Measurements from ENCODE around the gene VWCE. TPM values are rescaled to one million over a fixed set of nuclear protein-coding genes. Genes with fewer than 3 reads are reported as not detected.

Gene VWCE
- total RNA-seq, 4 donors from 2014 or later, result 0.85 to 1.2 TPM; not detected in 2

DNA sequence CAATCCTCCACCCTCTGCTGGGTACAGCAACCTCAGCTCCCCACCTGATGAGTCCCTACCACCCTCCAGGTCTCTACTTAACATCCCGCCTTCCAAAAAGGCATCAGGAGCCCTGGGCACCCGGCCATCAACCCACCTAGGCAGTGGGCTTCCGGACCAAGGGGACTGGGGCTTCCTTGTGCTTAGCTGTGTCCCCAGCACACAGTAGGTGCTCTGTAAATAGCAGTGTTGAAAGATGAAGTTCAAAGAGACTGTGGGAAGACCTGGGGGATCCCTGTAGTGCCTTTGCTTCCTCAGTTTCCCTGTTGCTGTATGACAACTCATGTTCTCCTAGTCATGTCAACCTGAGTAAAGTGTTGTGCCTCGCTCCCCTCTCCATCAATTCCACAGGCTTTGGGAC lies 21.0 kb downstream of the VWCE start:
- Histone ChIP-seq H3K27ac (no peak overlapping the region), H3K27me3 (no peaks in the 10 kb centered on the region), H3K36me3 (no peaks in the 10 kb centered on the region), H3K9me3 (no peaks in the 10 kb centered on the region), H3K4me1 (no peaks in the 10 kb centered on the region), H3K4me3 (no peak overlapping the region)
- no peak for DNase-seq
- no peak for TF ChIP-seq POLR2A (IDR thresholded peaks at IDR 0.05)
- no peak for TF ChIP-seq CTCF (IDR thresholded peaks at IDR 0.05)

- no peak for TF ChIP-seq POLR2A (IDR thresholded peaks at IDR 0.05)
- TF ChIP-seq CTCF (IDR thresholded peaks at IDR 0.05), result no peak
- Histone ChIP-seq H3K27ac (no peak overlapping the region), H3K9me3 (no peaks in the 10 kb centered on the region), H3K27me3 (no peaks in the 10 kb centered on the region), H3K4me3 (no peak overlapping the region), H3K36me3 (no peaks in the 10 kb centered on the region), H3K4me1 (no peaks in the 10 kb centered on the region)
- no peak for DNase-seq
These were observed 21.7 kb downstream of the VWCE start for GRCh38 chr11:61273178-61274078.

DNA sequence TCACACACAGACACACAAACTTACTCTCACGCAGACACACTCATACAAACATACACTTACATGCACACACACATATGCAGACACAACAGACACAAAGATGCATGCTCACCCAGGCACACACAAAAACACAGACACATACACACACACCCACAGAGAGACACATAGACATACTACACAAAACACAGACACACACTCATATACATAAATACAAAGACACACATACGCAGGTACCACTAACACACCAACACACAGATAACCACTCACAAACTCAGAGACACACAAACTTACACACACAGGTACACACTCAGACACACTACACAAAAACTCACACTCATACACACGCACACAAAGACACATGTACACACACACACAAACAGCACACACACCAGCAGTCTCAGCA lies 22.4 kb downstream of the VWCE start:
- Histone ChIP-seq H3K27me3 (no peaks in the 10 kb centered on the region), H3K4me1 (no peaks in the 10 kb centered on the region), H3K27ac (no peak overlapping the region), H3K36me3 (no peaks in the 10 kb centered on the region), H3K4me3 (no peak overlapping the region), H3K9me3 (no peaks in the 10 kb centered on the region)
- no peak for TF ChIP-seq POLR2A (IDR thresholded peaks at IDR 0.05)
- no peak for TF ChIP-seq CTCF (IDR thresholded peaks at IDR 0.05)
- no peak for DNase-seq

- no peak for DNase-seq
- no peak for TF ChIP-seq CTCF (IDR thresholded peaks at IDR 0.05)
- no peak for TF ChIP-seq POLR2A (IDR thresholded peaks at IDR 0.05)
These were observed 24.6 kb downstream of the VWCE start for GRCh38 chr11:61270354-61271076.

DNA sequence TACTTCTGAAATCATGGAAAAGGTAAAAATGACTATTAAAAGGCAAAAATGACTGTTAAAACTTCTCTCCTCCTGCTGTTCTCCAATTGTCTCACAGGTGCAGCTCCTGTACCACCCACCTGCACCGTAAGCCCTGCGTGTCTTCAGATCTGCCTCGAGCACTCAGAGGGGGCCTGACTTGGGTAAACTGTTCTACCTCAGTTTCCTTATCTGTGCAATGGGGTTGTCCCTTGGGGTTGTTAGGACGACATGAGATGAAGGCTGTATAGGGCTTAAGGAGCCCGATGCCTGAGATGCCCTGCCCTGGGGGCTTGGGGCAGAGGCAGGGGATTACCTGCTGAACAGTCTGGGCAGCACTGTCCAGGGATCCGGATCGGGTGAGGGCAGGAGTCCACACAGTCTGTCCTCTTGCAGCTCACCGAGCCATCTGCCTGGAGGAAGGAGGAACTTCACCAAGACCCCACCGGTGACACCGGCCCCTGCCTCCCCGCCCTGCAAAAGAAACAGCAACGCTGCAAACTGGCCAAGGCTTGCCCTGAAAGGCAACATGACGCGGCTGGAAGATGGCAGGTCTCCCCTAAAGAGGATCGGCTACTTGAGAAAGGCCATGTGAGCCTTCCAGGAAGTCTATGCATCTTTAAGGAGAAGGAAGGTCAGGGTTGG lies 26.4 kb downstream of the VWCE start:
- no peak overlapping the region for H3K4me3 ChIP-seq

More at GRCh38 chr11:61270354-61271076, 24.6 kb downstream of the VWCE start:
- no peak overlapping the region for H3K27ac ChIP-seq
- no peaks in the 10 kb centered on the region for H3K9me3 ChIP-seq
- no peaks in the 10 kb centered on the region for H3K27me3 ChIP-seq
- H3K4me1 ChIP-seq, result no peaks in the 10 kb centered on the region
- no peak overlapping the region for H3K4me3 ChIP-seq
- H3K36me3 ChIP-seq, result no peaks in the 10 kb centered on the region

More for the DNA sequence above, 26.4 kb downstream of the VWCE start:
- Histone ChIP-seq H3K27me3 (no peaks in the 10 kb centered on the region), H3K4me1 (no peaks in the 10 kb centered on the region), H3K27ac (no peak overlapping the region), H3K36me3 (no peaks in the 10 kb centered on the region), H3K9me3 (no peaks in the 10 kb centered on the region)
- no peak for TF ChIP-seq POLR2A (IDR thresholded peaks at IDR 0.05)
- TF ChIP-seq CTCF (IDR thresholded peaks at IDR 0.05), result no peak
- no peak for DNase-seq
